Measurements from ENCODE around the gene WFIKKN1. TPM values are rescaled to one million over a fixed set of nuclear protein-coding genes. Genes with fewer than 3 reads are reported as not detected.

Gene WFIKKN1
- total and polyA plus RNA-seq, 2 of the 13 experiments (the other 11 are each of a cell fraction or from before 2014, with no cell fraction given) = 1.7 to 4.9 TPM

- TF ChIP-seq REST (IDR thresholded peaks at IDR 0.05; ENCODE audit: borderline replicate concordance in 1 of 2, low read depth in 1 of 2, low read length in 2 of 2) (0 out of 4 replicates have a peak, but pooled peaks of 1 of the 2 experiments have one; percentile 3), HOXA7 (CRISPR knock-in tag; IDR thresholded peaks at IDR 0.05) (peak; percentile 70; the same call in 1 of the 2 replicates), ZNF124 (CRISPR knock-in tag; IDR thresholded peaks at IDR 0.05) (no peak), MXI1 (IDR thresholded peaks at IDR 0.05; ENCODE audit: borderline replicate concordance, low read depth, low read length) (peak; percentile 60; the same call in 1 of the 3 replicates), EZH2 (conservative IDR thresholded peaks at IDR 0.05; ENCODE audit: low read depth, low read length) (no peak), CENPBD1 (CRISPR knock-in tag; IDR thresholded peaks at IDR 0.05; ENCODE audit: borderline replicate concordance, low read depth) (no peak), ZNF563 (CRISPR knock-in tag; IDR thresholded peaks at IDR 0.05) (no peak), POGZ (CRISPR knock-in tag; IDR thresholded peaks at IDR 0.05) (0 out of 2 replicates have a peak, but pooled peaks have one; percentile 21), ZNF335 (CRISPR knock-in tag; IDR thresholded peaks at IDR 0.05) (no peak), ZNF652 (CRISPR knock-in tag; IDR thresholded peaks at IDR 0.05; ENCODE audit: borderline replicate concordance, low read depth) (no peak), GFI1 (CRISPR knock-in tag; IDR thresholded peaks at IDR 0.05; ENCODE audit: borderline replicate concordance) (no peak), NR2F1 (CRISPR knock-in tag; IDR thresholded peaks at IDR 0.05) (no peak), ZSCAN9 (CRISPR knock-in tag; IDR thresholded peaks at IDR 0.05; ENCODE audit: borderline replicate concordance) (peak; percentile 25; the same call in 1 of the 2 replicates), ZNF598 (CRISPR knock-in tag; IDR thresholded peaks at IDR 0.05; ENCODE audit: borderline replicate concordance) (0 out of 2 replicates have a peak, but pooled peaks have one; percentile 20), KDM3A (CRISPR knock-in tag; IDR thresholded peaks at IDR 0.05; ENCODE audit: low read depth) (0 out of 2 replicates have a peak, but pooled peaks have one; percentile 22)
- TF ChIP-seq, protein P1, sequence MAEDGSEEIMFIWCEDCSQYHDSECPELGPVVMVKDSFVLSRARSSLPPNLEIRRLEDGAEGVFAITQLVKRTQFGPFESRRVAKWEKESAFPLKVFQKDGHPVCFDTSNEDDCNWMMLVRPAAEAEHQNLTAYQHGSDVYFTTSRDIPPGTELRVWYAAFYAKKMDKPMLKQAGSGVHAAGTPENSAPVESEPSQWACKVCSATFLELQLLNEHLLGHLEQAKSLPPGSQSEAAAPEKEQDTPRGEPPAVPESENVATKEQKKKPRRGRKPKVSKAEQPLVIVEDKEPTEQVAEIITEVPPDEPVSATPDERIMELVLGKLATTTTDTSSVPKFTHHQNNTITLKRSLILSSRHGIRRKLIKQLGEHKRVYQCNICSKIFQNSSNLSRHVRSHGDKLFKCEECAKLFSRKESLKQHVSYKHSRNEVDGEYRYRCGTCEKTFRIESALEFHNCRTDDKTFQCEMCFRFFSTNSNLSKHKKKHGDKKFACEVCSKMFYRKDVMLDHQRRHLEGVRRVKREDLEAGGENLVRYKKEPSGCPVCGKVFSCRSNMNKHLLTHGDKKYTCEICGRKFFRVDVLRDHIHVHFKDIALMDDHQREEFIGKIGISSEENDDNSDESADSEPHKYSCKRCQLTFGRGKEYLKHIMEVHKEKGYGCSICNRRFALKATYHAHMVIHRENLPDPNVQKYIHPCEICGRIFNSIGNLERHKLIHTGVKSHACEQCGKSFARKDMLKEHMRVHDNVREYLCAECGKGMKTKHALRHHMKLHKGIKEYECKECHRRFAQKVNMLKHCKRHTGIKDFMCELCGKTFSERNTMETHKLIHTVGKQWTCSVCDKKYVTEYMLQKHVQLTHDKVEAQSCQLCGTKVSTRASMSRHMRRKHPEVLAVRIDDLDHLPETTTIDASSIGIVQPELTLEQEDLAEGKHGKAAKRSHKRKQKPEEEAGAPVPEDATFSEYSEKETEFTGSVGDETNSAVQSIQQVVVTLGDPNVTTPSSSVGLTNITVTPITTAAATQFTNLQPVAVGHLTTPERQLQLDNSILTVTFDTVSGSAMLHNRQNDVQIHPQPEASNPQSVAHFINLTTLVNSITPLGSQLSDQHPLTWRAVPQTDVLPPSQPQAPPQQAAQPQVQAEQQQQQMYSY (CRISPR knock-in tag; IDR thresholded peaks at IDR 0.05) = no peak
- TF ChIP-seq, protein P2, sequence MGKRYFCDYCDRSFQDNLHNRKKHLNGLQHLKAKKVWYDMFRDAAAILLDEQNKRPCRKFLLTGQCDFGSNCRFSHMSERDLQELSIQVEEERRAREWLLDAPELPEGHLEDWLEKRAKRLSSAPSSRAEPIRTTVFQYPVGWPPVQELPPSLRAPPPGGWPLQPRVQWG (CRISPR knock-in tag; IDR thresholded peaks at IDR 0.05; ENCODE audit: borderline replicate concordance, low read depth) = no peak
- TF ChIP-seq, protein P3, sequence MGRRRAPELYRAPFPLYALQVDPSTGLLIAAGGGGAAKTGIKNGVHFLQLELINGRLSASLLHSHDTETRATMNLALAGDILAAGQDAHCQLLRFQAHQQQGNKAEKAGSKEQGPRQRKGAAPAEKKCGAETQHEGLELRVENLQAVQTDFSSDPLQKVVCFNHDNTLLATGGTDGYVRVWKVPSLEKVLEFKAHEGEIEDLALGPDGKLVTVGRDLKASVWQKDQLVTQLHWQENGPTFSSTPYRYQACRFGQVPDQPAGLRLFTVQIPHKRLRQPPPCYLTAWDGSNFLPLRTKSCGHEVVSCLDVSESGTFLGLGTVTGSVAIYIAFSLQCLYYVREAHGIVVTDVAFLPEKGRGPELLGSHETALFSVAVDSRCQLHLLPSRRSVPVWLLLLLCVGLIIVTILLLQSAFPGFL (CRISPR knock-in tag; IDR thresholded peaks at IDR 0.05) = no peak
These were observed 48.4 kb downstream of the WFIKKN1 start (continued) for GRCh38 chr16:678858-679813.
